Prostate gland (tissue), 2 donors: ENCODE data around the gene GLCE. TPM values are rescaled to one million over a fixed set of nuclear protein-coding genes. Genes with fewer than 3 reads are reported as not detected.
A peak's percentile ranks its signal among the peaks of the same experiment; 100 is the strongest.

Source experiments
- DNase-seq: peaks from one replicate; pipeline ENCODE4 v3.0.0-alpha.2; 2019; ENCODE audit warnings: low spot score
- H3K27ac ChIP-seq, 2 donors: fragments of 200-600 bp; sonication (generic); 2 replicates each; pipeline ENCODE4 v1.5.1; 2017 to 2019
- H3K27me3 ChIP-seq: fragments of 200-600 bp; sonication (generic); replicated peaks from 2 replicates; pipeline ENCODE4 v1.5.1; 2019; ENCODE audit not compliant: insufficient read depth
- H3K36me3 ChIP-seq, 2 donors: fragments of 200-600 bp; sonication (generic); 1 replicate in 1 of 2; 2 replicates in 1 of 2; pipeline versions ENCODE4 v1.5.1 to v1.8.1; 2017 to 2019
- H3K4me1 ChIP-seq: fragments of 200-600 bp; sonication (generic); replicated peaks from 2 replicates; pipeline ENCODE4 v1.5.1; 2019
- H3K4me3 ChIP-seq, 2 donors: fragments of 200-600 bp; sonication (generic); 2 replicates each; pipeline ENCODE4 v1.5.1; 2017 to 2019
- H3K9me3 ChIP-seq: fragments of 200-600 bp; sonication (generic); 2 replicates; pipeline ENCODE4 v1.5.1; 2017
- POLR2A ChIP-seq: fragments of 450-650 bp; IDR thresholded peaks from one replicate; pipeline ENCODE4 v1.6.1; 2016; ENCODE audit warnings: antibody characterized with exemption, mild to moderate bottlenecking
- POLR2AphosphoS5 ChIP-seq: sonication (generic); formaldehyde crosslinking; IDR thresholded peaks from one replicate; pipeline ENCODE4 v1.6.1; 2017; ENCODE audit warnings: antibody characterized with exemption
- WGBS: methylation state at CpG from one replicate; pipeline ENCODE4 v1.1.5; 2018; 5-methylcytosine and 5-hydroxymethylcytosine counted together
- intact Hi-C: fragments of 100-400 bp; cut with DNase I; formaldehyde crosslinking; loops from one replicate; pipeline ENCODE4 v1.14.2; 2022
- total RNA-seq, 2 donors: library from RNA; depleted of rRNA; stranded (reverse); fragments of >200 nt; gene quantifications; one replicate each; pipeline ENCODE4 v1.1.0, GENCODE V29; 2016
- TF ChIP-seq, protein P1 (sequence below), 4 experiments: fragments of 200-600 bp in 2 of 4; fragments of 450-650 bp in 2 of 4; sonication (generic) in 2 of 4; IDR thresholded peaks; 1 replicate in 3 of 4; 2 replicates in 1 of 4; pipeline ENCODE4 v1.5.1; 2016 to 2019; ENCODE audit warnings: antibody characterized with exemption in 4 of 4, mild to moderate bottlenecking in 2 of 4, moderate library complexity in 2 of 4

GLCE gene
- total RNA-seq, 2 donors from 2014 or later = 17.4 TPM

DNA sequence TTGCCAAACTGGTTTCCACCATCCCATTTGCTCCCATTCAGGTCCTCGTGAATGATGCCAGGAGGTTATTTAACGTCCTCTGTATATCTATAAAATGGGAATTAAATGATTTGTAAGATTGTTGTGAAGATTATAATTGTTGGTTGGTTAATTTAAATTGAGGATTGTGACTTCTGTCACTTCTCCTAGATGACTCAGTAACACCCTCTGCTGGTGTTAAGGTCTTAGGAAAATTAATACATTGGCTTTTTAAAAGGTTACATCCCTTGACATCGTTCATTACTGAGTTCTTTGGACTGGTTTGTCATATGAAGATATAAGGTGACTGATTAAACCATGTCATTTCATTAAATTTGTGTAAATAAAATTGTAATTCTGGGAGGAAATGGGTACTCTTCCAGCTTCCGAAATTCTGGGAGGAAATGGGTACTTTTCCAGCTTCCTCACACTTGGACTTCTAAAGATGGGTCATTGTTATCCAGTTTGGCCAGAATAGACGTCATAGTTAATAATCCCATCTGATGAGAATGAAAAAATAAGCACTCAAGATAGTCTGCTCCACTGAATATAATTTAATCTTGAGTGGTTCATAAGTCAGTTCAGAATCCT is 105.0 kb downstream of the GLCE start:
- no peak overlapping the region for H3K4me3 ChIP-seq
- DNase-seq = no peak
- no peaks in the 10 kb centered on the region for H3K36me3 ChIP-seq
- WGBS = 34% methylated on average over 5 of the region's 5 CpGs
- no peaks in the 10 kb centered on the region for H3K4me1 ChIP-seq
- no peak overlapping the region for H3K27ac ChIP-seq
- intact Hi-C loops = loop anchor here (2.0 kb wide), 1 partner anchor 207 kb away; no protein-coding TSS in a partner anchor
- H3K9me3 ChIP-seq = no peaks in the 10 kb centered on the region
- TF ChIP-seq POLR2AphosphoS5 (no peak), POLR2A (no peak)
- TF ChIP-seq, protein P1, sequence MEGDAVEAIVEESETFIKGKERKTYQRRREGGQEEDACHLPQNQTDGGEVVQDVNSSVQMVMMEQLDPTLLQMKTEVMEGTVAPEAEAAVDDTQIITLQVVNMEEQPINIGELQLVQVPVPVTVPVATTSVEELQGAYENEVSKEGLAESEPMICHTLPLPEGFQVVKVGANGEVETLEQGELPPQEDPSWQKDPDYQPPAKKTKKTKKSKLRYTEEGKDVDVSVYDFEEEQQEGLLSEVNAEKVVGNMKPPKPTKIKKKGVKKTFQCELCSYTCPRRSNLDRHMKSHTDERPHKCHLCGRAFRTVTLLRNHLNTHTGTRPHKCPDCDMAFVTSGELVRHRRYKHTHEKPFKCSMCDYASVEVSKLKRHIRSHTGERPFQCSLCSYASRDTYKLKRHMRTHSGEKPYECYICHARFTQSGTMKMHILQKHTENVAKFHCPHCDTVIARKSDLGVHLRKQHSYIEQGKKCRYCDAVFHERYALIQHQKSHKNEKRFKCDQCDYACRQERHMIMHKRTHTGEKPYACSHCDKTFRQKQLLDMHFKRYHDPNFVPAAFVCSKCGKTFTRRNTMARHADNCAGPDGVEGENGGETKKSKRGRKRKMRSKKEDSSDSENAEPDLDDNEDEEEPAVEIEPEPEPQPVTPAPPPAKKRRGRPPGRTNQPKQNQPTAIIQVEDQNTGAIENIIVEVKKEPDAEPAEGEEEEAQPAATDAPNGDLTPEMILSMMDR (IDR thresholded peaks at IDR 0.05) = peak in 3 of 4 experiments; percentile 42 to 75 (median 70)
- no peaks in the 10 kb centered on the region for H3K27me3 ChIP-seq

DNA sequence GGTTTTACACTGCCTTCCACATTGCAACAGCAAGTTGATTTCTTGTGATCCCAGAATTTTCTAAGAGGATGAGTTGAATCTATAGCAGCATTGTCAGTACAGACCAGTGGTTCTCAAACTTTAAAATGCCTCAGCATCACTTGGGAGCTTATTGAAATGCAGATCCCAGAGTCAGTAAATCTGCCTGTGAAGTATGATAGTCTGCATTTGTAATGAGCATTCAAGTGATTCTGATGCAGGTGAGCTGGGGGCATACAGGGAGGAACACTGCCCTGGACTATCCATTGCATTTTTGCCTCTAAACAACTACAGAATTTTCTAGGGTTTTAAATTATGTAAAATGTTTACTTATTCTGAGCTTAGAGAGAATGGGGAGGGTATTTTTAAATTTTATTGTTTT is 110.8 kb downstream of the GLCE start:
- Histone ChIP-seq H3K27ac (no peak overlapping the region), H3K9me3 (no peaks in the 10 kb centered on the region), H3K36me3 (no peaks in the 10 kb centered on the region), H3K4me3 (no peak overlapping the region), H3K27me3 (no peaks in the 10 kb centered on the region), H3K4me1 (no peaks in the 10 kb centered on the region)
- TF ChIP-seq POLR2A (no peak), POLR2AphosphoS5 (no peak)
- TF ChIP-seq, protein P1 (IDR thresholded peaks at IDR 0.05) = no peak
- intact Hi-C loops = no loop called here
- DNase-seq = no peak

DNA sequence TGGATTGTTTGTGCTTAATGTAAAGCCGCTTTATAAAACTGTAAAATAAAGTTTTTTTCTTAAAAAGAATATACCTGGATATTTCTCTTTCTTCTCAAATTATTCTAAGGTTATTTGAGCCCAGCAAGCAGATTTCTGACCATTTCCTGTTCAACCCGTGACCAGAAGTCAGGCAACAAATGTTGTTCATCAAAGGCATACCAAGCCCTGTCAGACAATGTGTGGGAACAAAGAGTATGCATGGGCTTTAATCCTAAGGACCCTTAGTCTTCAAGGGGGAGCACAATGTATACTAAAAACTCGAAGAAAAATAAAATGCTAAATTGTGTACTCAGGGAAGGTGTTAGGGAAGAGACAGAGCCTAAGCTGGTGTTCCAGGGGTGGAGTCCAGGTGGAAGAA is 111.7 kb downstream of the GLCE start:
- no peak for DNase-seq
- Histone ChIP-seq H3K9me3 (no peaks in the 10 kb centered on the region), H3K27me3 (no peaks in the 10 kb centered on the region), H3K27ac (no peak overlapping the region), H3K4me1 (no peaks in the 10 kb centered on the region), H3K4me3 (no peak overlapping the region), H3K36me3 (no peaks in the 10 kb centered on the region)
- 64% methylated on average over 3 of the region's 3 CpGs for WGBS
- TF ChIP-seq, protein P1 (IDR thresholded peaks at IDR 0.05) = no peak
- intact Hi-C loops = no loop called here

DNA sequence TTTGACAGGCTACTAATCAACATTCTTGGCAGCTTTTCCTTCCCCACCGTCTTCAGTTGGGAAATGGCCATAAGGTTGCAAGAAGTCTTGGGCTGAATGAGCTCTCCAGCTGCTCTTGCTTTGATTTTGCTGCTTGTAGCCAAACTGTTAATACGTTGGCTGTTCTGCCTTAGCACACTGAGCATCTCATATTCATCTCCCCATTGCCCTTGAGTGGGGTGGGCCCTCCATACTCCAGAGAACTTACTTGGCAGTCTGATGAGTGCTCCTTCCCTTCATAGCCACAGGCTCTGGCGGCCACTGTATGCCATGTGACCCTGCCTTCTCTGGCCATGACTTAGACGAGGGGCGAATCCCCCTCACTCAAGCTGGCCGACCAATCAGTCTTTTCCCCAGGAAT is 112.5 kb downstream of the GLCE start:
- TF ChIP-seq, protein P1 (IDR thresholded peaks at IDR 0.05) = no peak
- TF ChIP-seq POLR2A (no peak), POLR2AphosphoS5 (no peak)
- WGBS = 81% methylated on average over 6 of the region's 6 CpGs
- no peaks in the 10 kb centered on the region for H3K4me1 ChIP-seq
- DNase-seq = no peak
- intact Hi-C loops = no loop called here
- H3K27ac ChIP-seq = no peak overlapping the region
- H3K4me3 ChIP-seq = no peak overlapping the region
- H3K36me3 ChIP-seq = no peaks in the 10 kb centered on the region
- no peaks in the 10 kb centered on the region for H3K27me3 ChIP-seq
- no peaks in the 10 kb centered on the region for H3K9me3 ChIP-seq

DNA sequence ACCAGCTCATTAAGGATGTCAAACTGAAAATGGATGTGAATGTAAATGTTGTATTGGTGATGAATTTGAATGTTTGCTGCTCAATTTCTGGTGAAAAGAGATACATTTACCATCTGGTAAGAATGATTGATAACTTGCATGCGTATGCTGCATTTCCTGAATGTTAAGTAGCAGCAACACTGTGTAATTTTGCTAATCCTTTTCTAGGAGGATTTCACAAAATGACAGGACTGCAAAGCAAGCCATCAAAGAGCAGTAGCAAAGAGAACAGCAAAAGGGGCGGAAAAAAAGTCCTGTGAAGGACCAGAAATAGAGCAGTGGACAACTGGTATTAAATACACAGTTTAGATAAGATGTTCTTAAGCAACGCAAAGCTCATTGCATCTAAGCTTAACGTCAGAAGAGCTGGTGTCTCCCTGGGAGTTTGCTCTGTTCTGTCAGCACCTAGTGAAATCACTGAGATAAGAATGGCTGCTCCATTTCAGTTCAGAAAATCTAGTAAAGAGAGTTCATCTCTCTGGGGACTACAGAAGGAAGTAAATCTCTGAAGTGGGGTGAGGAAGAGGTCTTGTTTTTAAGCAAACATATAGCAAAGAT is 114.7 kb downstream of the GLCE start:
- Histone ChIP-seq H3K4me3 (no peak overlapping the region), H3K9me3 (no peaks in the 10 kb centered on the region), H3K4me1 (no peaks in the 10 kb centered on the region), H3K36me3 (no peaks in the 10 kb centered on the region), H3K27ac (no peak overlapping the region), H3K27me3 (no peaks in the 10 kb centered on the region)
- WGBS = 65% methylated on average over 4 of the region's 4 CpGs
- DNase-seq = no peak
- intact Hi-C loops = no loop called here
- TF ChIP-seq POLR2A (no peak), POLR2AphosphoS5 (no peak)
- TF ChIP-seq, protein P1 (IDR thresholded peaks at IDR 0.05) = no peak
